GM20000 (cell line): ENCODE measurements around the gene PPFIA4.
A peak's percentile ranks its signal among the peaks of the same experiment; 100 is the strongest.
"Not testable (repeated sequence)": the region's sequence is repeated elsewhere in the genome, so short reads cannot be mapped to it uniquely, and the experiment has no call there.

Experiments used
- DNase-seq: peaks from one replicate; pipeline ENCODE4 v3.0.0; 2012; ENCODE audit warnings: low spot score
- TF ChIP-seq, protein P1 (sequence below): IDR thresholded peaks from 2 replicates; pipeline ENCODE4 v1.5.1; 2012; ENCODE audit warnings: mild to moderate bottlenecking, control low read depth; ENCODE audit errors: extremely low read depth, missing control alignments

PPFIA4 gene

DNA sequence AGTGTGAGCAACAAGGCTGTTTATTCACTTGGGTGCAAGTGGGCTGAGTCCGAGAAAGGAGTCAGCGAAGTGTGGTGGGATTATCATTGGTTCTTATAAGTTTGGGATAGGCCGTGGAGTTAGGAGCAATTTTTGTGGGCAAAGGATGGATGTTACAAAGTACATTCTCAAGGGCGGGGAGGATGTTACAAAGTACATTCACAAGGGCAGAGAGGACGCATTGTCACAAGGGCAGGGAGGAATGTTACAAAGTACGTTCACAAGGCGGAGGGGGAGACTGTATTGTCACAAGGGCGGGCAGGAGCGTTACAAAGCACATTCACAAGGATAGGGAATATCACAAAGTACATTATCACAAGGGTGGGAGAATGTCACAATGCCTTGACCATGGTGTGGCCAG is 24.3 kb upstream of the PPFIA4 start:
- TF ChIP-seq, protein P1, sequence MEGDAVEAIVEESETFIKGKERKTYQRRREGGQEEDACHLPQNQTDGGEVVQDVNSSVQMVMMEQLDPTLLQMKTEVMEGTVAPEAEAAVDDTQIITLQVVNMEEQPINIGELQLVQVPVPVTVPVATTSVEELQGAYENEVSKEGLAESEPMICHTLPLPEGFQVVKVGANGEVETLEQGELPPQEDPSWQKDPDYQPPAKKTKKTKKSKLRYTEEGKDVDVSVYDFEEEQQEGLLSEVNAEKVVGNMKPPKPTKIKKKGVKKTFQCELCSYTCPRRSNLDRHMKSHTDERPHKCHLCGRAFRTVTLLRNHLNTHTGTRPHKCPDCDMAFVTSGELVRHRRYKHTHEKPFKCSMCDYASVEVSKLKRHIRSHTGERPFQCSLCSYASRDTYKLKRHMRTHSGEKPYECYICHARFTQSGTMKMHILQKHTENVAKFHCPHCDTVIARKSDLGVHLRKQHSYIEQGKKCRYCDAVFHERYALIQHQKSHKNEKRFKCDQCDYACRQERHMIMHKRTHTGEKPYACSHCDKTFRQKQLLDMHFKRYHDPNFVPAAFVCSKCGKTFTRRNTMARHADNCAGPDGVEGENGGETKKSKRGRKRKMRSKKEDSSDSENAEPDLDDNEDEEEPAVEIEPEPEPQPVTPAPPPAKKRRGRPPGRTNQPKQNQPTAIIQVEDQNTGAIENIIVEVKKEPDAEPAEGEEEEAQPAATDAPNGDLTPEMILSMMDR = no peak
- no peak for DNase-seq

DNA sequence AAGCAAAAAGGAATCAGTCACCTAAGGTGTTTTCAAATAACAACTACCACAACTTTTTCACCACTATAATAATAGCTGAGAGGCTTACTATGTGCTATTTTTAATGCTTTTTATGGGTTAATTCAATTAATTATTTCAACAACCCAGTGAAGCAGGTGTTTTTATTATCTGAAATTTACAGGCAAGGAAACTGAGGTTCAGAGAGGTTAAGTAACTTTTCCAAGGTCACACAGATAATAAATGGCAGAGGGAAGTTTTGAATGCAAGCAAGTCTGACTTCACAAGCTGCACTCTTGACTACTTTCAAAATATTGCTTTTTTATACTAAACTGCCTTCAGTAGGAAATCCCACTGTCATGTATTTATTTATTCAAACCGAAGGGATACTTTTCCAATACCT is 23.3 kb upstream of the PPFIA4 start:
- TF ChIP-seq, protein P1 = no peak
- no peak for DNase-seq

DNA sequence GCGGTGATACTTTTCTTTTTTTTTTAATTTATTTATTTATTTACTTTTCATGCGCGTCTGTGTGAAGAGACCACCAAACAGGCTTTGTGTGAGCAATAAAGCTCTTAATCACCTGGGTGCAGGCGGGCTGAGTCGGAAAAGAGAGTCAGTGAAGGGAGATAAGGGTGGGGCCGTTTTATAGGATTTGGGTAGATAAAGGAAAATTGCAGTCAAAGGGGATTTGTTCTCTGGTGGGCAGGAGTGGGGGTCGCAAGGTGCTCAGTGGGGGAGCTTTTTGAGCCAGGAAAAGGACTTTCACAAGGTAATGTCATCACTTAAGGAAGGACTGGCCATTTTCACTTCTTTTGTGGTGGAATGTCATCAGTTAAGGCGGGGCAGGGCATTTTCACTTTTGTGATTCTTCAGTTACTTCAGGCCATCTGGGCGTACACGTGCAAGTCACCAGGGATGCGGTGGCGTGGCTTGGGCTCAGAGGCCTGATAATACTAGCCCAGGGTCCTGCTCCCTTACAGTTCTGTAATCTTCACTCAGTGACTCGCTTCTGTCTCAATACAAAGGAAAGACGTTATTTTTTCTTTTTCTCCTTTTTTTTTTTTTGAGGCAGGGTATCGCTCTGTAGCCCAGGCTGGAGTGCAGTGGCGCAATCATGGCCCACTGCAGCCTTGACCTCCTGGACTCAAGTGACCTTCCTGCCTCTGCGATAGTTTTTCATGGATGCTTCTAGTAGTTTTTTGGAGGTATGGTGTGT is 20.7 kb upstream of the PPFIA4 start:
- not testable (repeated sequence) for DNase-seq

DNA sequence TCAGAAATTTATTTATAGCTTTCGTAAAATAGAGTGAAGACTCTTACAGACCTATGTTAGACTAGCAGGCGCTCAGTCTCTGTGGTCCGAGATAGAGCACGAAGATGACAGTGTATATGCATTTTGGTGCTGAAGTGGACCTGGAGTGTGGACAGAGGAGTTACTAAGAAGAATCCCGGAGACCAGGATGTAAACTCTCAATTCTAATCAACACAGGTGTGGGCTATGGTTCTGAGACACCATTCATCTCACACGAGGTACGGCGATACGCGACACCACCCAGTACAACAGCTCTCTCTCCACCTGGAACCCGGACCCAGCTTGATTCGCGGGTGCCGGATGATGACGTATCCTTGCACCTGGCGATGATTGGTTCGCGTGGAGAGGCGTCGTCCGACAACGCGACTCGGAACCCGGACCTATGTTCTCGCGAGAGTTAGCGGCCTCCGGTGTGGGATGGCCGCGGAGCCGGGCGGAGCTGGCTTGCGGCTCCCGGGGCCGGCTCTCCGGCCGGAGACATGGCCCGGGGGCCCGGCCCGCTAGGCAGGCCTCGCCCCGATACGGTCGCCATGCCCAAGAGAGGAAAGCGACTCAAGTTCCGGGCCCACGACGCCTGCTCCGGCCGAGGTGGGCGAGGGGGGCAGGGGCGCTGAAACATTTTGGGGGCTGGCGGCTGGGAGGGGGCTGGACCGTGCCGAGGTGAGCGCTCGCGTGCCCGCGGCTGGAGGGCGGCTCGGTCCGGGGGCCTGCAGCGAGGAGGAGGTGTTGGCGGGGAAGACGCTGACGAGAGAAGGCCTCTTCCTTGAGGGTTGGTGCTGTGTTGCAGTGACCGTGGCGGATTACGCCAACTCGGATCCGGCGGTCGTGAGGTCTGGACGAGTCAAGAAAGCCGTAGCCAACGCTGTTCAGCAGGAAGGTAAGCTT is 19.1 kb upstream of the PPFIA4 start, which contains the start of gene TMEM183A:
TSS of gene TMEM183A (plus strand) at position 427 of the 924 bp plus-strand sequence. CDS start at position 519, 92 bp downstream.
- DNase-seq = peak; percentile 93
- TF ChIP-seq, protein P1 = no peak

DNA sequence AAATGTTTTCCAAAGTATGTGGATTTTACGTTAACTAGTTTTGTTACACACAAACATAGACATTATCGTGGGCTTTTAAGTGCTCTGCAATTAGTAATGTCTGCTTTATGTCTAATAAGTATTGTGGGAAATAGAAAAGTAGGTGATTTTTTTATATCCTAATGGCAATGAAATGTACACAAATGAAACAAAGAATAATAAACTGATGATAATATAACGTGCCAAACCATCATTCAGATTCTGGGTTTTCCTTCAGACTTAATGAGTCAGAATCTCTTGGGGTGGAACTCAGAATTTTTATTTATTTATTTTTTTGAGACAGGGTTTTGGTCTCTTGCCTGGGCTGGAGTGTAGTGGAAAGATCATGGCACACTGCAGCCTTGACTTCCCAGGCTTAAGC is 17.1 kb upstream of the PPFIA4 start:
- TF ChIP-seq, protein P1 = no peak
- no peak for DNase-seq

DNA sequence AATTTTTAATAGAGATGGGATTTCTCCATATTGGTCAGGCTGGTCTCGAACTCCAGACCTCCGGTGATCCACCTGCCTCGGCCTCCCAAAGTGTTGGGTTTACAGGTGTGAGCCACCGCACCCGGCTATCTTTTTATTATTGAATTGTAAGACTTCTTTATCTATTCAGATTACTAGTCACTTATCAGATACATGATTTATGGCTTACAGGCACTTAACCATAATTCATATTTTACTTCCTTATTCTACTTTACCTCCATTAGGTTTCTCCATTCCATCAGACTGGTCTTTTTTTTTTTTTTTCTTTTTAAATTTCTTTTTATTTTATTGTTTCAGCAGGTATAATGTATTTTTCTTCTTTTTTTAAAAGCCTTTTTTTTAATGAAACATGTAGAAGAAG is 14.7 kb upstream of the PPFIA4 start:
- no peak for DNase-seq
- TF ChIP-seq, protein P1 = no peak

DNA sequence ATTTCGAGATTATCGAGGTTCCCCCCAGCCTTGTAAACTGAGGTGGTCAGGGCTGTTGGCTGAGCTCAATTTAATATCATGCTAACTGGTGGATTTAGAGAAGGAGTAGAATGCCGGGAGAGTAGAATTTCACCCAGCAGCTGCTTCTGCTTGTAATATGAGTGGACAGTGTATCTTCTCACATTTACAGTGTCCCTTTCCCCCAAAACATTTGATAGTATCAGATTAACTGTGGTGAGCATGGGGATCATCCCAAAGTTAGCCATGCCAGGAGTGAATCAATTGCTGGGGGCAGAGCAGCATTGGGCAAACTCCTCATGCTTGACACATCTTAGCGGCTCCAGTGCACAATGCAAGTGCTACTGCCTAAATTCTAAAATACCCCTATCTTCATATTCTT is 9.2 kb upstream of the PPFIA4 start:
- no peak for DNase-seq
- TF ChIP-seq, protein P1 = no peak

DNA sequence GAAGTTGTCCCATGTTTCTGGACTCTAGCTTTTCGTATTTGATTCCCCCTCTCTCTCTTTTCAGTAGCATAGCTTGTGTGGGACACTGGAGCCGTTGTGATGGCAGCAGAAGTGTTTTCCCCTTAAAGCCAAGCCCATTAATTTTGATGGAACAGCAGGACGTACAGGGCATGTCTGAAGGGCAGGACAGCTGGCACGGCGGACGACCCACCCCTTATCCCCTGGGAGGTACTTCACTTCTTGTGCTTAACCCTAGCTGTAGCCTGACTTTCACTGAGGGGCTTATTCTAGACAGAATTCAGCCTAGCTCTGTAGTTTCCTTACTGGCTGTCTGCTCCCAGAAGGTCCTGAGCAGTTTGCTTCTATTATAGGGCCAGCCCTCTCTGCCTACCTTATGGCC is 8.6 kb upstream of the PPFIA4 start:
- no peak for DNase-seq
- TF ChIP-seq, protein P1 = no peak

DNA sequence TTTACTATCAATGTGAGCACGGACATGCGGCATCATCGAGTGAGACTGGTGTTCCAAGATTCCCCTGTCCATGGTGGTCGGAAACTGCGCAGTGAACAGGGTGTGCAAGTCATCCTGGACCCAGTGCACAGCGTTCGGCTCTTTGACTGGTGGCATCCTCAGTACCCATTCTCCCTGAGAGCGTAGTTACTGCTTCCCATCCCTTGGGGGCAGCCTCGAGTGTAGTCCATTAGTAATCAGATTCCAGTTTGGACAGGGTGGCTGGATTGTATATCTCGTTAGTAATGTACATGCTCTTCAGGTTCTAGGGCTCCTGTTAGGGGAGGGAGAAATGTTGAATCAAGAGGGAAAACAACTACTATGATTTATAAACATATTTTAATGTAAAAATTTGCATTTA is 3.4 kb upstream of the PPFIA4 start:
- DNase-seq = not testable (repeated sequence)
